ENCODE data around the gene ADO.

ADO gene

DNA sequence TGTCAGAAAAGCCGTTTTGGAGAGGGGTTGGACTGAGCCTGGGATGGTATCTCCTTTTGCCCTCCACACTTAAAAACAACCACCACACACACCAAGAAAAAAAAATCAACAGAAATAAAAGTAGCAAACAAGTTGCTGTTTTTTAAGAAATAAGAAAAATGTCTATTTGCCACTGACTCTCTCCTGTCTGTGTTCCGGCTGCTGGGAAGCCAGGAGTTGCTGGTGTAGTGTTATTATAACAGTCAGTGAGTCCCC lies 11.5 kb downstream of the ADO start:
- ChIA-PET CTCF (interaction anchor here (2.1 kb wide), 1 partner anchor 205 kb away, joined by 6 read pairs; no protein-coding TSS in a partner anchor), POLR2A (interaction anchor here (1.5 to 2.6 kb wide), 2 partner anchors 10 to 11 kb away, joined by 5 to 21 read pairs; partner anchors contain the start of gene ADO)
- no peak for DNase-seq (ENCODE audit: extremely low spot score)
- TF ChIP-seq ZNF384 (IDR thresholded peaks at IDR 0.05): no peak
- TF ChIP-seq HDGF (IDR thresholded peaks at IDR 0.05; ENCODE audit: borderline replicate concordance): no peak
- TF ChIP-seq LEF1 (IDR thresholded peaks at IDR 0.05; ENCODE audit: borderline replicate concordance): no peak
- no peak for TF ChIP-seq ARNT (IDR thresholded peaks at IDR 0.05)

DNA sequence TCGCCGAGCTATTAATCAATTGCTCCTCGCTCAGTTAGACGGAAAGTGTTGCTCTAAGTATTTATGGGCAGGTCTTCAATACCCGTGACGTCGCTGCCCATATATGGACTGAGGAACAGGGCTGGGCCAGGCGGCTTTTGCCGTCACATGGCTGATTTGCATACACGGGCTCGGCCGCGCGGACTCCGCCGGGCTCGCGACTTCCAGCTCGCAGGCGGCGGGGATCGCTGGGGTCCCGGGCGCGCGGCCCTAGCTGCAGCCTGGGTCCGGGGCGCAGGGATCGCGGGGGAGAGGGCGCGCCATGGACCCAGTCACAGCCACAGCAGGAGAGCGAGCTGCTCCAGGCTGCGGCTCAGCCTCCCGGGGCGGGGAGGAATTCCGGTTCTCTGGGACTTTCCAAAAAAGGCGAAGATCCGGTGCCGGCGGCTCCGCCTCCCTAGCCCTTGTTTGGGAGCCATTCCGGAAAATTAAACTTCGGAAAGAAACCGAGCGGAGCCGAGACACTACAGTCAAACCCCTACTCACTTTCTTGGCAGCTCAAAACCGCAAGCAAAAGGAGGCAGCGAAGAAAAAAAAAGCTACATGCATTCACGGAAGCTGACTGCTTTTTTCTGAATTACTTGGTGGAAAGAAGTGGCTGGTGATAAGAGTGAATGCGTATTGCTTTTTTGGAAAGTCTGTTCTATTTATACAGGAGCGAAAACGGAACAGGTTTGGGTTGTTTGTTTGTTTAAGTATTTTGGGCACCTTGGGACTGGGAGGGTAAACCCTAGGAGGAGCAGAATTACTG lies 12.0 kb downstream of the ADO start, which contains the start of gene EGR2:
TSS of gene EGR2 (minus strand) at position 36 of the 790 bp plus-strand sequence. CDS start 337 bp downstream, outside the sequence.
- TF ChIP-seq, protein P1, sequence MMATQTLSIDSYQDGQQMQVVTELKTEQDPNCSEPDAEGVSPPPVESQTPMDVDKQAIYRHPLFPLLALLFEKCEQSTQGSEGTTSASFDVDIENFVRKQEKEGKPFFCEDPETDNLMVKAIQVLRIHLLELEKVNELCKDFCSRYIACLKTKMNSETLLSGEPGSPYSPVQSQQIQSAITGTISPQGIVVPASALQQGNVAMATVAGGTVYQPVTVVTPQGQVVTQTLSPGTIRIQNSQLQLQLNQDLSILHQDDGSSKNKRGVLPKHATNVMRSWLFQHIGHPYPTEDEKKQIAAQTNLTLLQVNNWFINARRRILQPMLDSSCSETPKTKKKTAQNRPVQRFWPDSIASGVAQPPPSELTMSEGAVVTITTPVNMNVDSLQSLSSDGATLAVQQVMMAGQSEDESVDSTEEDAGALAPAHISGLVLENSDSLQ (IDR thresholded peaks at IDR 0.05): peak; percentile 84
- no peak for TF ChIP-seq FOXK2 (IDR thresholded peaks at IDR 0.05)
- peak; percentile 83 for DNase-seq (ENCODE audit: extremely low spot score)
- ChIA-PET CTCF (interaction anchor here (0.7 to 2.2 kb wide), 3 partner anchors 12 to 267 kb away, joined by 3 to 12 read pairs (median 6); partner anchors contain the start of gene ADO), POLR2A (interaction anchor here (1.5 to 2.6 kb wide), 2 partner anchors 10 to 12 kb away, joined by 5 to 21 read pairs; partner anchors contain the start of gene ADO)

DNA sequence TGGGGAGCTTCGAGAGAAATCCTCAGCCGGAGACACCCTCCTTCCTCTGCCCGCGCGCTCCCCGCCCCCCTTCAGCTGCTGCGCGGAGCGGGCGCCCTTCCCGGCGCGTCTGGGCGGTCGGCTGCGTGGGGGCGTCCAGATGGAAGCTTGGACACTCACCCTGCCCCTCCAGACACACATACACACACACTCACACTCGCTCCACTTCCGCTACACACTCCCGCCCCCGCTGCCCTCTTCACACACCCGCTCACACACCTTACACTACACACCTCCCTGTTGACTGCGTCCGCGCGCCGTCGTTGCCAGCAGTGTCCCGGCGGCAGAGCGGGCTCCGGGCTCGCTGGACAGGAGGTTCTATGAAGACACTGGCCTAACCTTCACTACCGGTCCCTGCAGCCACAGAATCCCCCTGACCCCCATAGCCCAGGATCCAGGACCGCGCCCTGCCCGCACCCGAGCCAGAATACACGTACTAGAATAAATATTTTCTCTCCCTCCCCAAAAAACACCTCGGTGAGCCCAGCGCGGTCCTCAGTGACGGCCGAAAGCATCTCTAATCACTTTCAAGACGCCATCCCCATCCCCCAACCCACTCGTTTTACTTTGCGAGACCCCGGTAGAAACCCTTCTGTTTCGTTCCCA lies 12.7 kb downstream of the ADO start:
- CTCF ChIA-PET: interaction anchor here (0.7 to 2.7 kb wide), 6 partner anchors 11 to 266 kb away, joined by 3 to 12 read pairs (median 6); partner anchors contain the start of gene ADO
- TF ChIP-seq, protein P1 (IDR thresholded peaks at IDR 0.05): no peak
- peak; percentile 41; the same call in 1 of the 2 replicates for TF ChIP-seq L3MBTL2 (conservative IDR thresholded peaks at IDR 0.05)
- POLR2A ChIA-PET: interaction anchor here (1.0 to 2.6 kb wide), 4 partner anchors 11 to 267 kb away, joined by 3 to 21 read pairs (median 4); partner anchors contain the start of gene ADO
- peak; percentile 10 for DNase-seq (ENCODE audit: extremely low spot score)

DNA sequence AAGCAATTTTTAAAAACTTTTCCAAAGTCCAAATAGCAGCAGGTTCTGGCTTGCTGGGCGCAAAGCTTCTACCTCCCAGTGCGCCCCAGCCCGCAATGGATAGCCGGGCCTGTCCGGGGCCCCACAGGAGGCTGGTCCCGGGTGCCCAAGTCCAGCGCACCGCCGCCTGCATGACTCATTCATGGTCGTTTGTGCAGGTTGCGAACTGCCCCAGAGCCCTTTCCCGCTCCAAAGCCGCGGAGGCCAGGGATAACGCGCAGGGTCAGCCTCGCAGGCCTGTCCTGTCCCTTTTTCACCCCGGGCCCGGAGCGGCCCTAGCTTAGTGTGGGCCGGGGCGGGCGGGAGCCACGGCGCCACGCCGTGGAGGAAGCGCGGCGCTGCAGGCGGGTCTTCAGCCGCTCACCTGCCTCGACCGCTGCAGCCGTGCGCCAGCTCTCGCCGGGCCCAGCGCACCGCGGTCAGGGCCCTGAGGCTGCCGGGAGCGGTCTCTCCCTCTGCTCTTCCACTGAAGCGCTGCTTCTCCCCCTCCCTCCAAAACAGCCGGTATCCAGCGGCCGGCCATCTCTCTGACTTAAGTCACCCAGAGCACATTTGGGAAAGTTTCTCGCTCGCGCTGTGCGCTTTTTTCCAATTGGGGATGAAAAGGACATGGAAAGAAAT lies 13.4 kb downstream of the ADO start:
- CTCF ChIA-PET: interaction anchor here (0.7 to 2.7 kb wide), 4 partner anchors 11 to 207 kb away, joined by 3 to 12 read pairs (median 8); partner anchors contain the start of gene ADO
- peak; percentile 76 for DNase-seq (ENCODE audit: extremely low spot score)
- POLR2A ChIA-PET: interaction anchor here (1.0 to 2.6 kb wide), 4 partner anchors 11 to 266 kb away, joined by 3 to 21 read pairs (median 4); partner anchors contain the start of gene ADO
- TF ChIP-seq, protein P1 (IDR thresholded peaks at IDR 0.05): no peak
- 0 out of 2 replicates have a peak, but pooled peaks have one; percentile 2 for TF ChIP-seq ARNT (IDR thresholded peaks at IDR 0.05)

DNA sequence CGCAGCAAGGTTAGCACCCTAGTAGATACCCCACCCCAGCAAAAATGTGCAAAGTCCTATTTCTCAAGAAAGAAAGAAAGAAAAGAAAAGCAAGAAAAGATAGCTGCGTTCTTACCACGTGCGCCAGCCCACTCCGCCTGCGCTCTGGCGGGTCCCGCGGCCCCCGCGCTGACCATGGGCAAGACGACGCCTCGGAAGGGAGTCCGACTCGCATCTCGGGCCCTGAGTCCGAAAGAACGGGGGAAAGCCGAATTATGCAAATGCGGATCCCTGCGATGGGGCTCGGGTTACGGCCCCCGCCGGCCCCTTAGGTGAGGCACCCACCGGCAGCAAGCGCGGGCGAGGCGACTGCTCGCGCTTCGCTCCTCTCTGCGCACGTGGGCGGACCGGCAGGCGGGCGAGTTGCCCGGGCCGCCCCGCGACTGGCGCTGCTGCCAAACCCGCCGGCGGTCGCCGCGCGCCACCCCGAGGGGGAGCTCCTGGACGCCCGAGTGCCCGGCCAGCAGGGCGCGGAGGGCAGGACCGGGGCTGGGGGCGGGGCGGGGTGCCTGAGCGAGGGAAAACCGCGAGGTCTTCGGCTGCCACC lies 14.0 kb downstream of the ADO start:
- ChIA-PET POLR2A (interaction anchor here (1.0 to 2.6 kb wide), 4 partner anchors 12 to 266 kb away, joined by 3 to 21 read pairs (median 4); partner anchors contain the start of gene ADO), CTCF (interaction anchor here (1.8 to 2.7 kb wide), 3 partner anchors 12 to 208 kb away, joined by 5 to 12 read pairs (median 12); partner anchors contain the start of gene ADO)
- no peak for TF ChIP-seq ELF4 (IDR thresholded peaks at IDR 0.05)
- TF ChIP-seq BHLHE40 (IDR thresholded peaks at IDR 0.05; ENCODE audit: borderline replicate concordance): no peak
- TF ChIP-seq L3MBTL2 (conservative IDR thresholded peaks at IDR 0.05): peak; percentile 96
- peak; percentile 36 for DNase-seq (ENCODE audit: extremely low spot score)

DNA sequence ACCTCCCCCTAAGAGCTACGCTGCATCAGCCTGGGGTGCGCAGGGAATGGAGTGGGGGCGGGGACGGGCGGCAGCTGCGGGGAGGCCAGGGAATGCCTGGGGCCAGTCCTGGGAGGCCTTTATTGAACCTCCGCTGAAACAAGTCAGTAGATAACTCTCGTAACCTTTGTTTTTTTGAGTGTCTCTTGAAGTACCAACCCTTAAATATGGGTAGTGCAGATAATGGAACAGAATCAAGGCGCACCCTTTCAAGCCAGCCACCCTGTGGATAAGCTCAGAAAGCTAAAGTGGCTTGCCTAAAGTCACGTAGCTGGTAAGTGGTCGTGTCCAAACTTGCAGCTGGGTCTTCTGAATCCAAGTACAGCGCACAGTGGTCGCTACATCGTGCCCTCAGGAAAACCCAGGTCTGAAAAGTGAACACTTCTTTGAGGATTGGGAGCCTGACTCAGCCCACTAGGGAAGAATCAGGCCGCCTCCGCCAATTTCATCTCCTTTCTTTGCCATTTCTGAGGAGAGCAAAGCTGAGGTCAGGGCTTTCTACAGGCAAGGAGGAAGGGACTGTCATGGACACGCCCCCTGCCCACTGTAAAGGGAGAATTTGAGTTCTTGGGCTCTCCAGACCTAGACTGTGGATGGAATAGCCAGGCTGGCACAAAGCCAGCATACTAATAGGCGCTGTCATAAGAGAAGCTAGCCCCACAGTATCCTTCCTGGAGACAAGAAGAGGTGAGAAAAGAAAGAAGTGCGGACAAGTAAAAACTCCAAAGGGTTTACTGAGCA lies 14.8 kb downstream of the ADO start:
- TF ChIP-seq, protein P1 (IDR thresholded peaks at IDR 0.05): no peak
- TF ChIP-seq FOXA1 (IDR thresholded peaks at IDR 0.05) (no peak), FOXK2 (IDR thresholded peaks at IDR 0.05) (no peak), ARNT (IDR thresholded peaks at IDR 0.05) (no peak), ELF4 (IDR thresholded peaks at IDR 0.05) (no peak), CTBP1 (IDR thresholded peaks at IDR 0.05; ENCODE audit: borderline replicate concordance) (no peak), ZNF384 (IDR thresholded peaks at IDR 0.05) (no peak), SUZ12 (IDR thresholded peaks at IDR 0.05) (no peak), NFRKB (IDR thresholded peaks at IDR 0.05) (no peak), TARDBP (IDR thresholded peaks at IDR 0.05) (no peak)
- DNase-seq (ENCODE audit: extremely low spot score): no peak
- ChIA-PET CTCF (interaction anchor here (0.6 to 2.7 kb wide), 3 partner anchors 13 to 212 kb away, joined by 3 to 12 read pairs (median 5); no protein-coding TSS in a partner anchor), POLR2A (no interaction called here)

Measured in HEK293T (cell line).